Measurements from ENCODE around the gene EFNB1. TPM values are rescaled to one million over a fixed set of nuclear protein-coding genes. Genes with fewer than 3 reads are reported as not detected.

Gene EFNB1
- total and polyA plus RNA-seq, 10 of the 15 experiments (the other 5 are each of a cell fraction or from before 2014, with no cell fraction given) = 0.02 to 1.0 (median 0.81) TPM; not detected in 1

GRCh38 chrX:68824565-68825125 is 4.2 kb upstream of the EFNB1 start:
- H4K20me1 ChIP-seq (ENCODE audit: control insufficient read depth, insufficient read depth) = no peaks in the 10 kb centered on the region; the same call in 1 of the 2 replicates
- H3K36me3 ChIP-seq (ENCODE audit: control insufficient read depth in 2 of 2, insufficient read depth in 2 of 2, low read length in 1 of 2) = no peaks in the 10 kb centered on the region
- CTCF ChIA-PET = interaction anchor here (1.0 kb wide), 1 partner anchor 398 kb away, joined by 3 read pairs; no protein-coding TSS in a partner anchor
- no peaks in the 10 kb centered on the region for H3K27me3 ChIP-seq (replicated peaks in 1 of 2; ENCODE audit: control insufficient read depth in 2 of 2, insufficient read depth in 2 of 2, low read length in 1 of 2)
- BruUV-seq (replicated peaks) = no TSS peak
- TF ChIP-seq JUNB (IDR thresholded peaks at IDR 0.05) (no peak), BHLHE40 (IDR thresholded peaks at IDR 0.05; ENCODE audit: borderline replicate concordance in 1 of 2, low read depth in 2 of 2, low read length in 1 of 2) (no peak), YBX1 (IDR thresholded peaks at IDR 0.05) (no peak), MYB (IDR thresholded peaks at IDR 0.05; ENCODE audit: borderline replicate concordance, low read depth, low read length) (no peak), NRF1 (conservative IDR thresholded peaks at IDR 0.05; ENCODE audit: low read depth, low read length) (no peak), PML (IDR thresholded peaks at IDR 0.05; ENCODE audit: low read length) (no peak), POLR2A (IDR thresholded peaks at IDR 0.05; ENCODE audit: low read depth, low read length) (no peak), ZNF217 (IDR thresholded peaks at IDR 0.05) (no peak), EGR1 (IDR thresholded peaks at IDR 0.05; ENCODE audit: borderline replicate concordance in 1 of 2, low read depth in 2 of 2, low read length in 2 of 2) (no peak), GATAD2B (conservative IDR thresholded peaks at IDR 0.05; ENCODE audit: low read depth) (no peak)
- TF ChIP-seq, protein P1, sequence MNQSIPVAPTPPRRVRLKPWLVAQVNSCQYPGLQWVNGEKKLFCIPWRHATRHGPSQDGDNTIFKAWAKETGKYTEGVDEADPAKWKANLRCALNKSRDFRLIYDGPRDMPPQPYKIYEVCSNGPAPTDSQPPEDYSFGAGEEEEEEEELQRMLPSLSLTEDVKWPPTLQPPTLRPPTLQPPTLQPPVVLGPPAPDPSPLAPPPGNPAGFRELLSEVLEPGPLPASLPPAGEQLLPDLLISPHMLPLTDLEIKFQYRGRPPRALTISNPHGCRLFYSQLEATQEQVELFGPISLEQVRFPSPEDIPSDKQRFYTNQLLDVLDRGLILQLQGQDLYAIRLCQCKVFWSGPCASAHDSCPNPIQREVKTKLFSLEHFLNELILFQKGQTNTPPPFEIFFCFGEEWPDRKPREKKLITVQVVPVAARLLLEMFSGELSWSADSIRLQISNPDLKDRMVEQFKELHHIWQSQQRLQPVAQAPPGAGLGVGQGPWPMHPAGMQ (IDR thresholded peaks at IDR 0.05; ENCODE audit: borderline replicate concordance) = no peak
- TF ChIP-seq, protein P2, sequence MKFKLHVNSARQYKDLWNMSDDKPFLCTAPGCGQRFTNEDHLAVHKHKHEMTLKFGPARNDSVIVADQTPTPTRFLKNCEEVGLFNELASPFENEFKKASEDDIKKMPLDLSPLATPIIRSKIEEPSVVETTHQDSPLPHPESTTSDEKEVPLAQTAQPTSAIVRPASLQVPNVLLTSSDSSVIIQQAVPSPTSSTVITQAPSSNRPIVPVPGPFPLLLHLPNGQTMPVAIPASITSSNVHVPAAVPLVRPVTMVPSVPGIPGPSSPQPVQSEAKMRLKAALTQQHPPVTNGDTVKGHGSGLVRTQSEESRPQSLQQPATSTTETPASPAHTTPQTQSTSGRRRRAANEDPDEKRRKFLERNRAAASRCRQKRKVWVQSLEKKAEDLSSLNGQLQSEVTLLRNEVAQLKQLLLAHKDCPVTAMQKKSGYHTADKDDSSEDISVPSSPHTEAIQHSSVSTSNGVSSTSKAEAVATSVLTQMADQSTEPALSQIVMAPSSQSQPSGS (IDR thresholded peaks at IDR 0.05; ENCODE audit: low read length) = no peak
- TF ChIP-seq, protein P3, sequence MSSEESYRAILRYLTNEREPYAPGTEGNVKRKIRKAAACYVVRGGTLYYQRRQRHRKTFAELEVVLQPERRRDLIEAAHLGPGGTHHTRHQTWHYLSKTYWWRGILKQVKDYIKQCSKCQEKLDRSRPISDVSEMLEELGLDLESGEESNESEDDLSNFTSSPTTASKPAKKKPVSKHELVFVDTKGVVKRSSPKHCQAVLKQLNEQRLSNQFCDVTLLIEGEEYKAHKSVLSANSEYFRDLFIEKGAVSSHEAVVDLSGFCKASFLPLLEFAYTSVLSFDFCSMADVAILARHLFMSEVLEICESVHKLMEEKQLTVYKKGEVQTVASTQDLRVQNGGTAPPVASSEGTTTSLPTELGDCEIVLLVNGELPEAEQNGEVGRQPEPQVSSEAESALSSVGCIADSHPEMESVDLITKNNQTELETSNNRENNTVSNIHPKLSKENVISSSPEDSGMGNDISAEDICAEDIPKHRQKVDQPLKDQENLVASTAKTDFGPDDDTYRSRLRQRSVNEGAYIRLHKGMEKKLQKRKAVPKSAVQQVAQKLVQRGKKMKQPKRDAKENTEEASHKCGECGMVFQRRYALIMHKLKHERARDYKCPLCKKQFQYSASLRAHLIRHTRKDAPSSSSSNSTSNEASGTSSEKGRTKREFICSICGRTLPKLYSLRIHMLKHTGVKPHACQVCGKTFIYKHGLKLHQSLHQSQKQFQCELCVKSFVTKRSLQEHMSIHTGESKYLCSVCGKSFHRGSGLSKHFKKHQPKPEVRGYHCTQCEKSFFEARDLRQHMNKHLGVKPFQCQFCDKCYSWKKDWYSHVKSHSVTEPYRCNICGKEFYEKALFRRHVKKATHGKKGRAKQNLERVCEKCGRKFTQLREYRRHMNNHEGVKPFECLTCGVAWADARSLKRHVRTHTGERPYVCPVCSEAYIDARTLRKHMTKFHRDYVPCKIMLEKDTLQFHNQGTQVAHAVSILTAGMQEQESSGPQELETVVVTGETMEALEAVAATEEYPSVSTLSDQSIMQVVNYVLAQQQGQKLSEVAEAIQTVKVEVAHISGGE (CRISPR knock-in tag; IDR thresholded peaks at IDR 0.05) = no peak
- H3K27ac ChIP-seq (ENCODE audit: control insufficient read depth, insufficient read depth) = no peak overlapping the region
- H3K4me3 ChIP-seq = no peak overlapping the region
- DNase-seq (ENCODE audit: low read depth, low spot score) (no peak), FAIRE-seq (no peak), ATAC-seq (no peak)
- WGBS (ENCODE audit: insufficient coverage, insufficient replicate concordance, low lambda C conversion rate, missing lambda C conversion rate) = 0% methylated on average over 5 of the region's 5 CpGs
- no peaks in the 10 kb centered on the region for H3K79me2 ChIP-seq (ENCODE audit: control insufficient read depth, insufficient read depth, low read length)
- H3K9ac ChIP-seq (ENCODE audit: control insufficient read depth, insufficient read depth, low read length) = no peak overlapping the region
- H3K4me2 ChIP-seq (ENCODE audit: control insufficient read depth, insufficient read depth) = no peak overlapping the region
- no peaks in the 10 kb centered on the region; the same call in 2 of the 3 replicates for H3K9me3 ChIP-seq (replicated peaks; ENCODE audit: control insufficient read depth, insufficient read depth, low read length)
- RAD21 ChIA-PET (ENCODE audit: unreplicated experiment) = no interaction called here
- POLR2A ChIA-PET = no interaction called here
- intact Hi-C loops (cut with micrococcal nuclease; ENCODE audit: unreplicated experiment) (loop anchor here (5.0 to 10.0 kb wide), 3 partner anchors 300 to 563 kb away; no protein-coding TSS in a partner anchor), in situ Hi-C loops (cut with MboI) (loop anchor here (5.0 to 10.0 kb wide), 3 partner anchors 393 to 560 kb away; no protein-coding TSS in a partner anchor)
- H3K4me1 ChIP-seq (ENCODE audit: control insufficient read depth, insufficient read depth, low read length) = no peaks in the 10 kb centered on the region
- SMC1A ChIA-PET (ENCODE audit: uncharacterized antibody, unreplicated experiment) = no interaction called here
- no peak overlapping the region for H2AFZ ChIP-seq (ENCODE audit: control insufficient read depth, low read depth, low read length)
